GM18858 (cell line): ENCODE measurements around the gene FANCC.

Experiments
- ATAC-seq: cut with Tn5 transposase; IDR thresholded peaks from one replicate; pipeline ENCODE4 v1.9.1; 2021; ENCODE audit not compliant: unreplicated experiment

Gene FANCC

GRCh38 chr9:95150903-95151302 lies 166.6 kb downstream of the FANCC start:
- ATAC-seq: no peak

DNA sequence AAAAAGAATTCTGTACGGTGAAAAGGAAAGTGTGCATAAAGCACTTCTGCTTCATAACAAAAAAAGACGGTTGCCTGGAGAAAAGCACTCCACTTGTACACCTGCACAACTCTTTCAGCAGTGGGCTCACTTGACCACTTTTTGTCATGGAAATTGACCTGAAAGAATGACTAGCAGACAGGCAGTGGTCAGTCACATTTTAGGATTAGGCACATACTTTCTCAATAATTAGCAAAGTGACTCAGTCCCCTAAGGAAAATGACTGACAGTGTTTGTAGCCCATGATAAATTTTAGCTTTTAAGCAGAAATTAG lies 169.3 kb downstream of the FANCC start:
- no peak for ATAC-seq

DNA sequence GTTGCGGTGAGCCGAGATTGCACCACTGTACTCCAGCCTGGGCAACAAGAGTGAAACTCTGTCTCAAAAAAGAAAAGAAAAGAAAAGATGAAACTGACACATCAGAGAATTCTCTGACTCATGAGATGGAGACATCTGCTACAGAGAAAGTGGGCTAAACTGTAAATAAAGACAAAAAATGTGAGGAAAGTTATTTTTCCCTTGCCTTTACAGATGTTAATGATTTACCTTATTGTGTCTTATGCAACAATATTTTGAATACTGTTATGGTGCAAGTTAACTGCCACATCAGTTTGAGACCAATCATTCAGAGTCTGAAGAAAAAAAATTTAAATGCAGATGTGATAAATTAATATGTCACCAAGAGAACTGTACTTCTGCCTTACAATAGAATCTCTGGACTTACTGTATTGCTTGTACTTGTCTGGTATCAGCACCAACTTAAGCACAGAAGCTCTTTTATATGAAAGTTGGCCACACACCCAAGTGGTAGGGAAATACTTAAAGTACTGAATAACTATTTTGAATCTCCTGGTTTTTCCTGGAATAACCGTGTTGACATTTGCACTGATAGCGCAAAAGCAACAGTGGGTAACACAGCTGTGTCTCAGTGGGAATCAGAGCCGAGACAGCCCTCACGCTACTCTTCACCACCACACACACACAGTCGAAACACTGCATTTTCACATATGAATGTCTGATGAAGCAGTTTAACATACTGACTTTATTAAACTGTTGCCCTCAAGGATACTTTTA lies 169.9 kb downstream of the FANCC start:
- ATAC-seq: no peak

- no peak for ATAC-seq
Observed at GRCh38 chr9:95143591-95144561, 173.6 kb downstream of the FANCC start.

DNA sequence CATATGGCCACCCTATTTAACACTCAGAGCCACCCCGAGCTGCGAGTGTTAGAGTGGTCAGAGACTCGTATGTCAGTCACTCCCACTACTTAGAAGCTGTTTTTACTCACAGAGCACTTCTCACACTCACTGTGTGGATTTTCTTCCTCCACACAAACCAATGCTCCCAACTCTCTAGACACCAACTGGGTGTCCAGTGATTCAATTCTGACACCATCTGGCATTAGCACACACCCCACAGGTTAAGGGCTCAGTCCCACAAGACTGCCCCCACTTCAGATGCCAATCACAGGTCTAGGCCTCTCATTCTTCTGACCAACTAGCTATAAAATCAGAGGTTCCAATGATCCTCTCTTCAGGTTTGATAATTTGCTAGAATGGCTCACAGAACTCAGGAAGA lies 174.8 kb downstream of the FANCC start:
- ATAC-seq: no peak

GRCh38 chr9:95142315-95142714 lies 175.2 kb downstream of the FANCC start:
- ATAC-seq: no peak

DNA sequence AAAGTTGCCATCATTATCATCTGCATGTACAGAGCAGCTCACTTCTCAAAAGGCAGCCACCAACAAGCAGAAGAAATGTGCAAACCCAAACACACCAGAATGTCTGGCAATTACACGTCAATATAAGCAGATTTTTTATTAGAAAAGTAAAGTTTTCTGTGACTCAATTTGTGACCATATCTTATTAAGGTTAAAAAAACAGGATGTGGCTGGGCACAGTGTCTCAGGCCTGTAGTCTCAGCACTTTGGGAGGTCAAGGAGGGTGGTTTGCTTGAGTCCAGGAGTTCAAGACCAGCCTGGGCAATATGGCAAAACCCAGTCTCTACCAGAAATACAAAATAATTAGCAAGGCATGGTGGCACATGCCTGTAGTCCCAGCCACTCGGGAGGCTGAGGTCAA lies 176.7 kb downstream of the FANCC start:
- ATAC-seq: no peak

DNA sequence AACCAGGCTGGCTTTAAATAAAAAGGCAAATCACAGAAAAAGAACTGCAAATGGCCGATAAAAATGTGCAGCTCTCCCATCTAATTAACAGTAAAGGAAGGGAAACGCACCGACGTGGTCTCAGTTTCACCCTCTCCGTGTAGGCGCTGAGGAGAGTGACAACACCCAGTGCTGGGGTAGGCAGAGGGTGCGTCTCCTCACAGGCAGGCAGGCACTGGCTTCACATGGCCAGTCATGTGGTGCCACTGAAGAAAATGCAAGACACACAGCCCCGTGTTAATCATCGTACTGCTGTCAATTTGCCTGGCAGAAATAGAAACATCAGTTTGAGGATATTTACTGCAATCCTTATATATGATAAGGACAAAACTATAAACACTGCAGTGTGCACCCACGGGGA lies 178.4 kb downstream of the FANCC start:
- no peak for ATAC-seq

DNA sequence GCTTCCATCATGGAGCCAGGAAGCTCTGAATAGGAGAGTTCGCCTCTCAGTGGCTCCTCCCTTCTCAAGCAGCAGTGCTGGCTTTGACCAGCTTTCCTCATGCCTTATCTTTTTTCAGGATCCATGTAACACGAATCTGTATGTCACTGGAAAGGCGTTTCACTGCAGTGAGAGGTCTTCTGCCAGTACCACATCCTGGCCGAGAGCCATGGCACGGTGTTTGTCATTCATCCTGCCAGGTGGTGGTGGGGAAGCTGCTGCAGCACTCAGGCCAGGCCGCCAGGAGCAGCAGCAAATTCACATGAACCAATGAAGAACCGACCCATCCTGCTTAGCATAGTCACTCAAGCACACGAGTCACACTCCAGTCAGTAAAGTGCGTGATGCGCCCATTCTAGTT lies 179.0 kb downstream of the FANCC start:
- no peak for ATAC-seq

GRCh38 chr9:95137587-95138145 lies 179.8 kb downstream of the FANCC start:
- no peak for ATAC-seq

DNA sequence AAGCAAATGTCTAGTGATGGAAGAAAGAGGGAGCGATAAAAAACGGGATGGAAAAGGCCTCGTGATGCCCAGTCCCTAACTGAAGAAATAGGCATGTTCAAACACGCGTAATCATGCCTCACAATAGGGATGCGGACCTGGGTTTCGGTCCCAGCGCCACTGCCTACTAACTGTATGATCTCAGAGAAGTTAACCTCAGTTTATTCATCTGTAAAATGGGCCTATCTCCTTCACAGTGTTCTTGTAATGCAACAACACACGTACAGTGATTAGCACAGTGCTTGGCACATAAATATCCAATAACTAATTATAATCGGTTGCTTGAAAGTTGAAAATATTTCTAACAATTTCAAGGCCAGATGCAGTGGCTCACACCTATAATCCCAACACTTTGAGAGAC lies 181.8 kb downstream of the FANCC start:
- no peak for ATAC-seq

GRCh38 chr9:95134457-95134881 lies 183.0 kb downstream of the FANCC start:
- no peak for ATAC-seq

DNA sequence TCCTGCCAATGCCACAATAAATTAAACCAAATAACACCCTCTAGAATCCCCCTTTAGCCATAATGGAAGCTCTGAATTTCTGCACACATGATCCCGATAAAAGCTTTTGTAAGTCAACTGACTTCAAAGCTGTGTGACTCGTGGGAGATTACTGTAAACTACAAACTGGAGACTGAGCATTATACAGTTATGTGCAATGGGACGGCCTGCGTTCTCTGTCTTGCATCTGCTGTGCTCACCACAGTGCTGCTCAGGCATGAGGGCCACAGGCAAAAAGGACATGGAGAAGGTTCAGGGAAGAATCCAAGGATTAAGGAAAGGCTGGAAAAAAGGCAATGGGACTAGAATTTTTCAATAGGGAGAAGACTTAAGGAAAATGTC lies 184.2 kb downstream of the FANCC start:
- no peak for ATAC-seq

GRCh38 chr9:95132366-95133324 lies 184.9 kb downstream of the FANCC start:
- no peak for ATAC-seq

- ATAC-seq: no peak
Observed at GRCh38 chr9:95131023-95131943, 186.2 kb downstream of the FANCC start.

DNA sequence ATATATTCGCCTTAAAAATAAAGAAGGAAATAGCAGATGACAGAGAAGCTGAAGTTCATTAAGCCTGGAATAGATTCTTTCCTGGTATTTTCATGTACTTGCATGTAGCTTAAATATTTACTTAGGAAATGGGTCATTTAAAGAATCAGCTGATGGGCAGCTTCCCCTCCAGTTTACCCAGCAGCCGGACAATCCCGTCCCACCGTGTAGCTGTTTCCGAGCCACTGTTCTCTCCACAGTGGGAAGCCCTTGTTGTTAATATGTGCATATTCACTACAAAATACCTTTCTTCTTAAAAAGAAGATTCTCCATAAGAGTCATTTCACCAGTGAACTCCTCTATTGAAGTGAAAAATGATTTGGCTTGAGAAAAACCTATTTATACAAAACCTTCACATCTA lies 187.0 kb downstream of the FANCC start:
- ATAC-seq: no peak

GRCh38 chr9:95129476-95130291 lies 187.8 kb downstream of the FANCC start:
- no peak for ATAC-seq

DNA sequence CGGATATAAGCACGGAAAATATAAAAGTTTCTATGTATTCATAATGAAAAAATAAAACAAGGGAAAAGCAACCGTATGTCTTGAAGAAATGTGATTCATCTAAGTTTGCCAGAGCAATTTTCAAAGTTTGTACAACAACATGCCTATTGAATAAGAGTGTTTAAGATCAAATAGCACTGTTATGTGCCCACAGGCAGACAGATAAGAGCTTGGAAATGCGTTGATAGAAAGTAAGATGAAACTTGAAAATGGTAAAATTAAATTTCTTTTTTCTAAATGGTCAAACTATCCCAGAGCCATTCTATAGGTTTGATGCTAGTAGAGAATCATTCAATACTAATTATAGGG lies 189.4 kb downstream of the FANCC start:
- no peak for ATAC-seq
